Measurements from ENCODE around the gene KIF26B.

DNA sequence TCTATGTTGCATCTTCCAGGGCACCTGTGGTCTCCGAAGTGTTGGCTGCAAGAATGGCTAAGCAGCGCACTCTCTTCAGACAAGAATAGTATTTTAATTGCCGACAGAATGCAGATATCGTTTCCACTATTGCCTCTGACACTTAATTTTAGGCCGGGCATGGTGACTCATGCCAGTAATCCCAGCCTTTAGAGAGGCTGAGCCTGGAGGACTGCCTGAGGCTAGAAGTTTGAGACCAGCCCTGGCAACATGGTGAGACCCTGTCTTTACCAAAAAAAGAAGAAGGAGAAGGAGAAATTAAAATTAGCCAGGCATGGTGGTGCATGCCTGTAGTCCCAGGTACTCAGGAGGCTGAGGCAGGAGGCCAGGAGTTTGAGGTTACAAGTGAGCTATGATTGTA lies 306.9 kb downstream of the KIF26B start:
- TF ChIP-seq CTCF (conservative IDR thresholded peaks at IDR 0.05; ENCODE audit: low read depth, low read length) (no peak), RAD21 (IDR thresholded peaks at IDR 0.05; ENCODE audit: low read length) (no peak), MXI1 (IDR thresholded peaks at IDR 0.05; ENCODE audit: borderline replicate concordance, low read depth, low read length) (no peak)

Measured in IMR-90 (cell line).